ENCODE results near the gene TEX29. TPM values are rescaled to one million over a fixed set of nuclear protein-coding genes. Genes with fewer than 3 reads are reported as not detected.

The TEX29 gene
- total and polyA plus RNA-seq, 2 donors (not counting 1 experiment from before 2014, with no cell fraction given): 0.66 to 0.86 TPM

DNA sequence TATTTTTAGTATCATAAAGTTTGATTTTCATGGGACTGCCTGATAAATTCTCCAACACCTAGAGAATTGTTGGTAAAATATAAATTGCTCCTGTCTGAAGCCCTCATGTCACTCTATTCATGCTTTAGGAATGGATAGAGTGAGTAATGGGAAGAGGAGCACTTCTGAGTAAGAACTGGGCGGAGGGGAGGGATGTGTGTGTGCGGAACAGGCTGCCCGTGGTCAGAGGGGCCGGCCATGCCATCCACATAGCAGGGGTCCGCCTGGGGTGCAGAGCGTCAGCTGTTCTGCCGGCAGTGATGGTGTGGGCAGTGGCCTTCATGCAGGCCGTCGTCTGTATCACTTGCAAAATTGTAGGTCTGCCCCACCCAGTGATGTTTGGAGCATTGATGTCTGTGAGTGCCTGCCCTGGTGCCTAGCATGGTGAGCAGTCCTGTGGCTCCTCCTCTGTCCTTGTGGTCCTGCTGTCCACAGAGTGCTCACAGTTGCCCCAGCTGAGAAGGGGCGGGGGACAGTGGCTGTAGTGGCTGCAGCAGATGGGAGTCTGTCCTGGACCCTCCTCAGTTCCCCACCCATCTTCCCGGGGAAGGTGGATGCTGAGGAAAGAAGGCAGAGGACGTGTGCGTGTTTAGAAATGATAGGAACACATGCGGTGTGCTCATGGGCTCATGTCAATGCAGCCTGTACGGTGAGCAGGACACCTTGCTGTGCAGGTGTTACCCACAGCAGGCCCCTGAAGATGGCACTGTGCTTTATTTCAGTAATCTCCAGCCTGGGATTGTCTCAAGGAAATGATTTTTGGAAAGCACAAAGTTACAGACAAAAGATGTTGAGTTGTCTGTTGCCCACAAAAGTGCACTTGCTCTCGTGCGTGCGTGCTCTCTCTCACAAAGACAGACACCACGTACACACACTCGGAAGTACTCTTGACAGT, 49.4 kb upstream of the TEX29 start:
- H4K20me1 ChIP-seq (ENCODE audit: control insufficient read depth, insufficient read depth, low read length, poor library complexity, severe bottlenecking): peaks cover 18% of the 10 kb centered on the region
- no peak overlapping the region for H3K27ac ChIP-seq (ENCODE audit: low read length in 2 of 2)
- WGBS (ENCODE audit: insufficient coverage): 94% methylated on average over 16 of the region's 20 CpGs
- H3K79me2 ChIP-seq (ENCODE audit: control insufficient read depth, insufficient read depth, low read length): peaks cover 5% of the 10 kb centered on the region
- H3K27ac Mint-ChIP-seq: no peak overlapping the region
- no peaks in the 10 kb centered on the region for H3K27me3 Mint-ChIP-seq
- no peaks in the 10 kb centered on the region for H3K27me3 ChIP-seq (replicated peaks in 1 of 4; ENCODE audit: control extremely low read depth in 1 of 4, control insufficient read depth in 3 of 4, insufficient read depth in 4 of 4, low read length in 3 of 4)
- no peak for DNase-seq
- H3K4me3 Mint-ChIP-seq: no peak overlapping the region
- no peaks in the 10 kb centered on the region for H3K4me1 Mint-ChIP-seq
- H3K9me3 ChIP-seq (ENCODE audit: control extremely low read depth in 1 of 3, control insufficient read depth in 2 of 3, insufficient read depth in 1 of 3, low read length in 2 of 3): no peaks in the 10 kb centered on the region
- H2AFZ ChIP-seq (ENCODE audit: insufficient read depth, low read depth, low read length, poor library complexity, severe bottlenecking): no peak overlapping the region
- TF ChIP-seq CTCF (IDR thresholded peaks at IDR 0.05): no peak
- no peak for TF ChIP-seq EZH2 (IDR thresholded peaks at IDR 0.05; ENCODE audit: borderline replicate concordance, insufficient read depth, low read depth, low read length, poor library complexity, severe bottlenecking)
- no peaks in the 10 kb centered on the region for H3K4me1 ChIP-seq (ENCODE audit: control insufficient read depth in 2 of 2, insufficient read depth in 2 of 2, low read length in 2 of 2)
- peaks cover 3 to 88% of the 10 kb centered on the region in 2 experiments for H3K36me3 ChIP-seq (replicated peaks in 1 of 2; ENCODE audit: control extremely low read depth in 1 of 2, control insufficient read depth in 1 of 2, extremely low read depth in 1 of 2, insufficient read depth in 2 of 2, low read length in 1 of 2)
- H3K9me3 Mint-ChIP-seq (ENCODE audit: insufficient read depth): no peaks in the 10 kb centered on the region
- POLR2A ChIA-PET: no interaction called here
- no peak overlapping the region for H3K9ac ChIP-seq (ENCODE audit: low read length)
- no peak overlapping the region for H3K4me2 ChIP-seq (replicated peaks; ENCODE audit: low read depth, low read length, poor library complexity, severe bottlenecking)
- intact Hi-C loops (cut with micrococcal nuclease): no loop called here
- H3K4me3 ChIP-seq (ENCODE audit: control extremely low read depth in 1 of 5, extremely low read depth in 1 of 5, insufficient read depth in 1 of 5, low read depth in 2 of 5, low read length in 4 of 5): no peak overlapping the region
- CTCF ChIA-PET: no interaction called here
- no peak for ATAC-seq (ENCODE audit: low read depth)

DNA sequence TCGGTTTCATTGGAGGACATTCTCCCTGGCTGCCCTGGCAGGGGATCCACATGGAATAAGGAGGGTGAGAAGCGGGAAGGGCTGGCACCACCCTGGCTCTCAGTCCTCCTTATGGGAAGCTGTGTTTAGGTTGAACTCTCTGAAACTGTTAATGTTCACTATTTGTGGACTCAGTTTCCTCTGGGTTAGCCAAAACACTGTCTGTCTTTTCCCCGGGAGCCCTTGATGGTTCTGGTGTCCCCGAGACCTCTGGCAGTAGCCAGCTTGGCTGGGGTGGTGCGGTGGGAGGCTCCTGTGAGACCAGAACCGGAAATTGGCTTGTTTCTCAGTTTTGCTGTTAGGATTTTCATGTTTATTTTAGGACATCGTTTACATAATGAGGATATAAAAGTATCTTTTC, 48.3 kb upstream of the TEX29 start:
- DNase-seq (no peak), ATAC-seq (ENCODE audit: low read depth) (no peak)
- Histone ChIP-seq H3K9ac (ENCODE audit: low read length) (no peak overlapping the region), H3K4me1 (ENCODE audit: control insufficient read depth in 2 of 2, insufficient read depth in 2 of 2, low read length in 2 of 2) (no peaks in the 10 kb centered on the region), H3K4me3 (ENCODE audit: control extremely low read depth in 1 of 5, extremely low read depth in 1 of 5, insufficient read depth in 1 of 5, low read depth in 2 of 5, low read length in 4 of 5) (no peak overlapping the region), H3K27ac (ENCODE audit: low read length in 2 of 2) (no peak overlapping the region), H3K36me3 (replicated peaks in 1 of 2; ENCODE audit: control extremely low read depth in 1 of 2, control insufficient read depth in 1 of 2, extremely low read depth in 1 of 2, insufficient read depth in 2 of 2, low read length in 1 of 2) (peaks cover 6 to 92% of the 10 kb centered on the region in 2 experiments), H3K4me2 (replicated peaks; ENCODE audit: low read depth, low read length, poor library complexity, severe bottlenecking) (no peak overlapping the region), H2AFZ (ENCODE audit: insufficient read depth, low read depth, low read length, poor library complexity, severe bottlenecking) (no peak overlapping the region), H3K27me3 (replicated peaks in 1 of 4; ENCODE audit: control extremely low read depth in 1 of 4, control insufficient read depth in 3 of 4, insufficient read depth in 4 of 4, low read length in 3 of 4) (no peaks in the 10 kb centered on the region), H3K9me3 (ENCODE audit: control extremely low read depth in 1 of 3, control insufficient read depth in 2 of 3, insufficient read depth in 1 of 3, low read length in 2 of 3) (no peaks in the 10 kb centered on the region), H4K20me1 (ENCODE audit: control insufficient read depth, insufficient read depth, low read length, poor library complexity, severe bottlenecking) (peaks cover 7% of the 10 kb centered on the region), H3K79me2 (ENCODE audit: control insufficient read depth, insufficient read depth, low read length) (no peaks in the 10 kb centered on the region)
- no peak overlapping the region for H3K27ac Mint-ChIP-seq
- ChIA-PET CTCF (no interaction called here), POLR2A (no interaction called here)
- no peaks in the 10 kb centered on the region for H3K9me3 Mint-ChIP-seq (ENCODE audit: insufficient read depth)
- 92% methylated on average over 6 of the region's 7 CpGs for WGBS (ENCODE audit: insufficient coverage)
- intact Hi-C loops (cut with micrococcal nuclease): no loop called here
- no peaks in the 10 kb centered on the region for H3K4me1 Mint-ChIP-seq
- H3K27me3 Mint-ChIP-seq: no peaks in the 10 kb centered on the region
- no peak overlapping the region for H3K4me3 Mint-ChIP-seq
- TF ChIP-seq CTCF (IDR thresholded peaks at IDR 0.05) (no peak), EZH2 (IDR thresholded peaks at IDR 0.05; ENCODE audit: borderline replicate concordance, insufficient read depth, low read depth, low read length, poor library complexity, severe bottlenecking) (no peak)
